GM21423 (cell line): ENCODE data around the gene ANKRD12.
"Not testable (repeated sequence)": the region's sequence is repeated elsewhere in the genome, so short reads cannot be mapped to it uniquely, and the experiment has no call there.

Experiments used
- ATAC-seq: cut with Tn5 transposase; IDR thresholded peaks from one replicate; pipeline ENCODE4 v1.9.1; 2021; ENCODE audit warnings: mild to moderate bottlenecking, moderate library complexity; ENCODE audit not compliant: unreplicated experiment

ANKRD12 gene

DNA sequence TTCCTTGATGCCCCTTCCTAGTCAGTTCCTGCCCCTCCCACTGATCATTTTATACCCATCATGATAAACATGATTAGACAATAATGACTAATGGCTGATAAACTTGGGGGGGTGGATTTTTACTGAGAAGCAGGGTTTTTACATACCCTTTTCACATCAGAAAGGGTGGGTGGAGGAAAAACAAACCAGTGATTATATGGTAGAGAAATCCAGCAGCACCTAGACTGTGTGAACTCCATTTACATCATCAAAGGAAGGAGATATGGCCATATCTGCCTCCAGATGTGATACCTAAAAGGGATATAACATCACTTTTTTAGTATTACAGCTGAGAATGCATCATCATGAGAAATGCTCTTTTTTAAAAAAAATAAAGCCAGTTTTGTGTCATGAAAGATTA lies 89.9 kb downstream of the ANKRD12 start:
- no peak for ATAC-seq

DNA sequence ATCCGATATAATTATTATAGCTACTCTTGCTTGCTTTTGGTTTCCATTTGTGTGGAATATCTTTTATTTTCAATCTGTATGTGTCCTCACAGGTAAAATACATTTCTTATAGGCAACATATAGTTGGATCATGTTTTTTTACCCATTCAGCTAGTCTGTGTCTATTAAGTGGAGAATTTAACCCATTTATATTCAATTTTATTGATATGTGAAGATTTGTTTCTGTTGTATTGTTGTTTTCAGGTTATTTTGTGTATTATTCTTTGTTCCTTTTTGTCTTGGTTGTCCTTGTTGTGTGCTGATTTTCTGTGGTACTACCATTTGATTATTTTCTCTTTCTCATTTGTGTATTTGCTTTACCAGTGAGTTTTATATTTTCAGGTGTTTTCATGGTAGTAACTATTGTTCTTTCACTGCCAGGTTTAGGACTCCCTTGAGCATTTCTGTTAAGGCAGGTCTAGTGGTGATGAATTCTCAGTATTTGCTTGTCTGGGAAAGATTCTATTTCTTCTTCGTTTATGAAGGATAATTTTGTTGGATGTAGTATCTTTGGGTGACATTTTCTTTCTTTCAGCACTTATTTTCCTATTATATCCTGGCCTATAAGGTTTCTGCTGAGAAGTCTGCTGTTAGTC lies 95.4 kb downstream of the ANKRD12 start:
- ATAC-seq, result no peak

DNA sequence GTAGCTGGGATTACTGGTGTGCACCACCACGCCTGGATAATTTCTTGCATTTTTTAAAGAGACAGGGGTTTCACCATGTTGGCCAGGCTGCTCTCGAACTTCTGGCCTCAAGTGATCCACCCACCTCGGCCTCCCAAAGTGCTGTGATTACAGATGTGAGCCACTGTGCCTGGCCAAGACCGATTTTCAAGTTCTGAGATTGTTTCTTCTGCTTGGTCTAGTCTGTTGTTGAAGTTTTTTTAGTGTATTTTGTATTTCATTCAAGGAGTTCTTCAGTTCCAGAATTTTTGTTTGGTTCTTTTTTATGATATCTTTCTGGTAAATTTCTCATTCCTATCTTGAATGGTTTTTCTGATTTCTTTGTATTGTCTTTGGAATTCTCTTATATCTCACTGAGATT lies 96.4 kb downstream of the ANKRD12 start:
- ATAC-seq, result no peak

DNA sequence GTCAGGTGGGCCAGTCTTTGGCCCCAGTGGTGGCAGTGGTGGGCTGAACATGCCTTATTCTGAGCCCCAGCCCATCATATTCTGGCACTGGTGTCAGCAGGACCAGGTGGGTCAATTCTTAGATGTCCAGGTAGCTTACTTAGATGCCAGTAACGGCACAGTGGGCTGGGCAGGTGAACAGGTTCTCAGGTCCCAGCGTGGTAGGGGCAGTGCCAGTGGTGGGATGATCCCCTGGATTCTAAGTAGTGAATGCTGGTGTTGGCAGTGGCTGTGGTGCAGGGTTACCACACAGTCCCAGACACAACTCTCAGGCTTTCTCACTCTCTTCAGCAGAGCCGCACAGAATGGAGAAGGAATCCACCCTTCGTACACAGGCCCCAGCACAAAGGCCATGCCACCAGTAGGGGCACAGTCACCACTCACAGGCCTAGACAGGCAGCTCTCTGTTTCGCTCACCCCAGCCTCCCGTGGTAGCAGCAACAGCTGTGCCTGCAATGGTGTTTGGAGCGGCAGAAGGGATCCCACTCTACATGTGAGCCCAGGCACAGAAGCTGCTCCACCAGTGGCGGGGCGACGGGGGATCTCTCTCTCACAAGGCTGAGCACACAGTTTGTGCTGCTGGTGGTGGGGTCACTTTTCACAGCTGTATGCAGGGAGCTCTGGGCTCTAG lies 97.3 kb downstream of the ANKRD12 start:
- ATAC-seq, result no peak

DNA sequence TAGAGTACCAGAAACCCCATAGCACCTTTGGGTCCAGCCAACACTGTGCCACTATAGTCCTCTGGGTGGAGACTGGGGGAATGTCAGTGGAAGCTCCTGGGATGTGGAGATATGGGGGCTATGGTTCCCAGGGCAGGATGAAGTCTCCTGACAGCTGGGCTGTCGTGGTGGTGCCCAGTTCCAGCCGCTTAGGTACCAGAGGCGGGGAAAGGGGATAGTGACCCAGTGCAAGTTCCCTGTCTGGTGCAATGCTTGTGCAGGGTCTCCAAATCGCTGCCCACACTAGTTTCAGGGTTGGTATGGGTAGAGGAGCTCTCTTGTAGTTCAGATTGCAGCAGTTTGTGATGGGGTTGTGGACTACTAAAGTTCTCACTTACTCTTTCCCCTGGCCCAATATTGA lies 97.9 kb downstream of the ANKRD12 start:
- no peak for ATAC-seq

DNA sequence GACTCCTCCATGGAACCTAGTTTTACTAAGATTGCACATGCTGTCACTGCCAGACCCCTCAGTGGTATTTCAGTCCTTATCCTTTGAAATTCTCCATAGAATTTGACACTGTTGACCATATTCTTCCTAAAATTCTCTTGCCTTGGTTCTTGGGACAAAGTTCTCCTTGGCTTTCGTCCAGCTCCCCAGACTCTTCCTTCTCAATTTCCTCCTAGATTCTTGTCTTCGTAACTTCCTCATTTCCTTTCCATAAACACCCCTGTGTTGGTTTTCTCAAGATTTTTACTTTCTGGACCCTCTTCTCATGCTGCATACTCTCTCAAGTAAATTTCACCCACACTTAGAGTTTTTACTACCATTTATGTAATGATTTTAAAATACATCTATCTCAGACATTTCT lies 101.4 kb downstream of the ANKRD12 start:
- no peak for ATAC-seq

DNA sequence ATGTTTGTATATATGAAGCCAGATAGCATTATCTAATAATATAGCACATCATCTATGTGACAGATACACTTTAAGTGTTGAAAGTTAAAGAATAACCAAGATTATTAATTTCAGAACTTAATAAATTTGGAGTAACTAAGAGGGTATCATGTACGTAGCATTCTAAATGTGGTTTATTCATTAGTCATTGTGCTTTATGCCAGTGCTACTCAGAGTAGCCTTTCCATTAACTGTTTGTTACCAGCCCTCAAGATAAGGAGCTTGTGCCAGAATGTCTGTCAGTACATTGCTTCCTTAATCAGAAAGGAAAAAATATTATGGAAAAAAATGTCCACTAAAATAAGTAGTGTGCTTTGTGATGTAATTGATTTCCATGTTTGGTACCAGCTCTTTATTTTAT lies 103.1 kb downstream of the ANKRD12 start:
- no peak for ATAC-seq

DNA sequence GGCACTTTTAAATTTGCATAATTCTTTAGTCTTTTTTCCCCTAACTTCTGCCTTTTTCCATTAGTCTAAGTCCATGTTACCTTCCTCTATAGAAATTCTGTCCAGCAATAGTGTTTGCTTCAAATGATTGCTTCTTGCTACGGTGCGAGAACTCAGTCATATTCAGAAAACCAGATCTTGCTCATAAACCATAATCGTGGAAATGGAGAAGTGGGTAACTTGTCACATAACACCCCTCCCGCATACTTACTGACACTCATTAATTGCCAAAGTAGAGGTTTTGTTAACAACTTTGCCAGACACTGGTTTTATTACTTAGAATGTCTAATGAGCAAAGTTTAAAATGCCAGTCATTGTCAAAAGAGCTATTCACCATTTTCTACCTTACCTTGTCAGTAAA lies 103.7 kb downstream of the ANKRD12 start:
- ATAC-seq, result no peak

DNA sequence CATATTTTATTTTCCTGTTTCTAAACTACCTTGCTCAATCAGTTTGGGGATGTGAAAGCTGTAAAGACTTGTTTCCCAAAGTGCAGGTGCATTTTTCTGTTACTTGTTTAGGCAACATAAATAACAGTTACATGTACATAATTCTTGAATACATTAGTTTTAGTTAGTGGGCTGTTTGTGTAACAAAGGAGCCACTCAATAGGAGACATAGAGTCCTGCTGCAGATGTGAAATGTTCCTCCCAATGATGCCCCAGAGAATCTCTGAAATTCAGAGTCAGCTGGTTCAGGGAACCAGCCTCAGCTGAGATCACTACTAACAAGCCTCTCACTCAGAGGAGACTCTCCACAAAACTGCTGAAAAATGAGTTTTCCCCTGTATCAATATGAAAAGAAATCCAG lies 106.4 kb downstream of the ANKRD12 start:
- ATAC-seq, result no peak

DNA sequence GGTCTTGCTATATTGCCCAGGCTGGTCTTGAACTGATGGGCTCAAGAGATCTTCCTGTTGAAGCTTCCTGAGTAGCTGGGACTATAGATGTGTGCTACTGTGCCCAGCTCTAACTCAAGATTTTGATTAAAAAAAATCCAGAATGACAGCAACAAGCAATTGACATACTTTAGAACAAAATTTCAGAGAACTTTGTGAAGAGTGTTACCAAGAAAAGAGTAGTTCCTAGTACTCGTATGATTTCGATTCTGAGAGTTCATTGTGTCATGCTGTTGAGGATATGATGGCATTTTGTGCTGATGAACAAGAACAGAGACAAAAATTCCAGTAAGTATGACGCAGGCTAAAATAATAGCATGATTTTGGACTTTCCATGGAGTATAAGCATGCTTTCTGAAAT lies 107.8 kb downstream of the ANKRD12 start:
- no peak for ATAC-seq

DNA sequence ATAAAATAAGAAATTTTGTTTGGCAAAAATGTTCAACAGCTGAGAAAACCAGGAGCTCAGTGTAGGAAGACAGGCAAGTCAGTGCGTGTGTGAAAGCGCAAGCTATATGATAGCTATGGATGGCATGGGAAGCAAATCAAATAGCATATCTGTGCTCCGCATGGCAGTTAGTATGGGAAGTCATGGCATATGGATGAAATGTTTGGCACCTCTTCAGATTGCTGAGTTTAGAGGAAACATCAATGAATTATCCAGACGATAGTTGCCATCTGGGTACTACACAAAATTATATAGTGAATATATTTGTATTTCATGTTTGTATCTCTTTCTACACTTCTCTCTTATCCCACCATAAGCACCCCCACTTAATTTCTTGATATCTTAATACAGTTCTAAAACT lies 112.1 kb downstream of the ANKRD12 start:
- no peak for ATAC-seq

DNA sequence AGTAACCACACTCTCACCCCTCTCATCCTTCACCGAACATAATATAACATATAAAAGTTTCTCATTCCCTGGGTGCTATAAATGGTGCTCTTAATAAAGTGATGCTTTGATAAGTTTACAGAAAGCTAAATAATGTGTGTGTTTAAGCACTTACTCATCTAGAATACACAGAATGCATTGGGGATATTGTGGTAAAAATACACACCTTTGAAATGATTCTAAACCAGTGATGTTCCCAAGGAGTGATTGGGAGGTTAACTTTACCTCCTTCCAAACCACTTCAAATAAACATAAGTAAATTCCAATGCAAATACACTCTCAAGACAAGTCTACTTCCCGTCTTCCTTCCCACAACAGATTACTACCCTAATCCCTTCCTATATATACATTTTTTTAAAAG lies 112.7 kb downstream of the ANKRD12 start:
- ATAC-seq, result no peak

DNA sequence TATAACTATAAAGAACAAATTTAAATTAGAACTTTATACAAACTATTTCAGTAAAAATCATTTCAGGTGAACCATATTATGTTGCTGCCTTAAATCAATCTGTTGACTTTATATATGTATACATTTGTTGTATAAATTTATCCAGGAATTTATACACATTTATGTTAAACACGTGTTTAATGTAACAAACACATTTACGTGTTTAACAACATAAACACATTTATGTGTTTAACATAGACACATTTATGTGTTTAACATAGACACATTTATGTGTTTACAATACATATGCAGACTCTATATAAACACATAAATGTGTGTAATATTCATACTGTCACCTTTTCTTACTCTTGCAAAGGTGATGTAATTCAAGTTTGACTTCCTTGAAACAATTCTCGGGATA lies 122.6 kb downstream of the ANKRD12 start:
- no peak for ATAC-seq

DNA sequence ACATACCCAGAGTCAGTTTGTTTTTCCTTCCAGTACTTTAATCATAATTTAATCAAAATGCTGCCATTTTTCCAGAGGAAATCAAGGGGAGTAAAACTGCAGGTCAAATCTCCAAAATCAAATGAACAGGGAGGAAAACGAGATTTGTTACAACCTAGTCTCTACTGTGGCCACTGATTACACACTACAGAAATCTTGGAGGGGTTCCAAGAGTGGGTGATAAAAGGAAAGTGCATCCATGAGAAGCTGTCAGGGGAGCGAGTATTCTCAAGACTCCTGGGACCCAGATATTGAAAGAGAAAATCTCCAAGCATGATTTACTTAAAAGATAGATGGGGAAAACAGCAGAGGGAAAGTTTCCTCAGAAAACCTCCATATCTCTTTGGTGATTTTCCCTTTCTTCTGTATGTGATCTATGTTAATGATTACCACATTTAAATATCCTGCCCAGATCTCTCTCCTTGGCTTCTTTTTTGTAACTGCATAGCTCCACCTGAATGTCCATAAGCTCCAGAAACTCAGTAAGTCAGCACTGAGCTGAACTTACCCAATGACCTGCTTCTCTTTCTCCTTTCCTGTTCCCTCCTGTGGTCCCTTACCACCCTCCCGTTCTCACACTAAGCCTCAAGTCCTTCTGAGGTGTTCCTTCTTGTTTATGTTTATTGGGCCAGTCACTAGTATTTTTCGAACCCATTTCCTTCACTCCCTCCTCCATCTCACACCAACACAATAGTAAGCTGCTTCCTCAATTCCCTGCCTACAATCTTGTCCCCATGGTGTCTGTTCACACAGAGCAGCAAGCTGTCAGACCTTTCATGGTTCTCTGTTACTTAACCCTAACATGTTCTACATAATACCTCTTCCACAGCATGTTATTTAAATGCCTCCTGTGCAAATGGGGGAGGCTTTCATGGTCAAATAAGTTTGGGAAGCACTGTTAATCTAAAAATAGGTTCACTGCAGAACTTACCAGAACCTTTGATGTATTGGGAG lies 124.1 kb downstream of the ANKRD12 start:
- ATAC-seq, result no peak

DNA sequence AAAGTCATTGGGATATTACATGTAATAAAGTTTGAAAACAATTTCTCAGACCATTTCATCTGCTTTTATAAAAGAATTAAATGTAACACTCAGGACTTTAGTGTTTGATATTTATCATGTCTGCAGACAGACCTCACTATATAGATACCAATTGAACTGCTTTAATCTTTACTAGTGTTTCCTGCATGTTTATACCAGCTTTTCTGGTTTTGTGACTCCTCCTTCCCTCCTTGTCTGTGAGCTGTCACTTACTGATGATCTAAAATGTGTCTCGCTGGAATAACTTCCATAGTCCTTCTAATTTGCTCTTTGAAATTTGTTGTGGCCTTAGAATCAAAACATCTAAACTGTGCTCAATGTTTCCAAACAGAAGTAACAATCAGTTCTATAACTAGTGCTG lies 126.7 kb downstream of the ANKRD12 start:
- ATAC-seq, result no peak

DNA sequence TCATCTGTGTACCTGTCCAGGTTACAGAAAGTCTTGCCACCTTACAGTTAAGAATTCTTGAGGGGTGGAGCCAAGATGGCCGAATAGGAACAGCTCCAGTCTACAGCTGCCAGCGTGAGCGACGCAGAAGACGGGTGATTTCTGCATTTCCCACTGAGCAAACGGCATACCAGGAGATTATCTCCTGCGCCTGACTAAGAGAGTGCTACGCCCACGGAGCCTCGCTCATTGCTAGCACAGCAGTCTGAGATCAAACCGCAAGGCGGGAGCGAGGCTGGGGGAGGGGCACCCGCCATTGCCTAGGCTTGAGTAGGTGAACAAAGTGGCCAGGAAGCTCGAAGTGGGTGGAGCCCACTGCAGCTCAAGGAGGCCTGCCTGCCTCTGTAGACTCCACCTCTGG lies 128.2 kb downstream of the ANKRD12 start:
- not testable (repeated sequence) for ATAC-seq

DNA sequence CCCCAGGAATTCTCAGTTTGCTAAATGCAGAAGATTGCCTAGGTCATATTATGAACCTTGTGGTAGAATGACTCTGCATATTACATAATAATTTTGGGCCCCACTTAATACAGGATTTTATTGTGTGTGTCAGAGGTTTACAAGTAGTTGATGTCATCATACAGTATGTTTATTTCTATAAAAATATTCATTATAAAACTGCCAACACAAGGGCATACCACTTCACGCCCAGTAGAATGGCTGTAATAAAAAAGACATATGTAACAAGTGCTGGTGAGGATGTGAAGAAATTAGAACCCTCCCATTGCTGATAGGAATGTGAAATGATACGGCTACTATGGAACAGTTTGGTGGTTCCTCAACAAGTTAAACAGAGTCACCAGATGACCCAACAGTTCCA lies 136.6 kb downstream of the ANKRD12 start:
- ATAC-seq, result no peak

DNA sequence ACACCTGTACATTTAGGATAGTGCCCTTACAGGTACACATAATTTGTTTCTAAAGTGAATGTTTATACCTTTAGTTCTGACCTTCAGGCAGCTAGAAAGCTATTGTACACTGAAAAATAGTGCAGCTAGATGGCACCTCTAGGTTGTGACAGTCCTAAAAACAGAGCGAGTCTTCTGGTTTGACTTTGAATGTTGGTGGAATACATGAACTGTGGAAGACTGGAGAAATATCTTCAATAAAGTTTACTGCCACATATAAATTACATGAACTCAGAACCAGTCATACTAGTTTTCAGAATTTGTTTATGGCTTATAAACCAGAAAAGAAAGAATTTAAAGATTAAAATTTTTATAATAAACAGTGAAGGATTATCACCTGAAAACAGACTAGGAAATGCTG lies 139.3 kb downstream of the ANKRD12 start:
- no peak for ATAC-seq

DNA sequence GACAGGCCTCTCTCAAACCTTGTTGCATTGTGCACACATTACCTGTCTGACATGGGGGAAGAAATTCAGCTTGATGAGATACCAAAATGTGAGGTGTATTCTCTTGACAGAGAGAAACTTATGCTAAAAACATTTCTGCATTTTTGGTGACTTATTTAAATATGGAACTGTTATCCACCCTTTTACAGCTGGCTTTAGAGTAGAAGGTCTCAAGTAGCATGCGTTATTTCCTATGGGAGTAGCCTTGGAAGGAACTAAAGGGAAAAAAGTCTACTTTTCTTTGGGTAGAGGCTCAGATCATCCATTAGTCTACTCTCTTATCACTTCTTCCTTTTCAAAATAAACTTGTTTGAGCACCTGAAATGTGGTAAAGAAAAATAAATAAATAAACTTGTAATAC lies 141.4 kb downstream of the ANKRD12 start:
- no peak for ATAC-seq

DNA sequence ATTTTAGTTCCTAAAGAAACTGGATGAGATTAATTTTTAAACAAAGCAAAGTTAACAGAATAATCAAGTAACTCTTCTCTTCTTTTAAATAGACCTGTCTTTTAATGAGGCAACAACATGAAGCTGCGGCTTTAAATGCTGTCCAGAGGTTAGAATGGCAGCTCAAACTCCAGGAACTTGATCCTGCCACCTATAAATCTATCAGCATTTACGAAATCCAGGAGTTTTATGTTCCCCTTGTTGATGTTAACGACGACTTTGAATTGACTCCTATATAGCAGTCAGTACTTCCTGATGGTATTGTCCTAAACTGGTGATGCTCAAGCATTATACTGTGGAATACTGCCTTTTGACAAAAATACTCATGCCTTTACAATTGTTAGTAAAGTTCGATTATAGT lies 144.3 kb downstream of the ANKRD12 start:
- no peak for ATAC-seq

DNA sequence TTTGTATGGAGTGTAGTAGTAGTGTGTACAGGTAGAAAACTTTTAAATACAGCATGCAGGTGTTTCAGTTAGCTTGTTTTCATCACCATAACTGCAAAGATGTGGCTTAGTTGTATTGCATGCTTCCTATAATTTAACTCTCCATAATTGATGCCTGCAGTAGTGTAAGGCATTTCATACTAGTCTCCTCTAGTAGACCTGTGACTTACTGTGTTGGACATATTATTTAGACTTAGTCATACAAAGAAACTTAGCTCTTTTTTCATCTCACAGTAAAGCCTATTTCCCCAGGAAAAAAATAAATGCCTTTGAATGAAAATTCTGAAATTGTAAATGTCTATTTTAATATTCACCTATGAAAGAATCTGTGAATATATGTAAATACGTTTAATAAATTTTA lies 145.2 kb downstream of the ANKRD12 start:
- ATAC-seq, result no peak

DNA sequence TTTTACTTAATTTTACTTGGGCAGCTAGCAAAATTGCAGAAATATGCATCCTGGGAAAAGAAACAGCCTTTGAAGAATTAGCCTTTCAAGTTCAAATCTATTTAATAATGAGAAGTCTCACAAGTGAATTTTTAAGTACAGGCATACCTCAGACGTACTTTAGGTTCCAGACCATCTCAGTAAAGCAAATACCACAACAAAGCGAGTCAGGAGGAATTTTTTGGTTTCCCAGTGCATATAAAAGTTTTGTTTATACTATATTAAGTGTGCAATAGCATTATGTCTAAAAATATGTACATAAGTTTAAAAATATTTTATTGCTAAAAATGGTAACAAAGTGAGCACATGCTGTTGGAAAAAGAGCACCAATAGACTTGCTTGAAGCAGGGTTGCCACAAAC lies 147.2 kb downstream of the ANKRD12 start:
- ATAC-seq, result no peak
